Measurements from ENCODE around the gene HRH1. TPM values are rescaled to one million over a fixed set of nuclear protein-coding genes. Genes with fewer than 3 reads are reported as not detected.

HRH1 gene
- total and polyA plus RNA-seq, 2 donors (not counting 1 experiment from before 2014, with no cell fraction given): not detected

GRCh38 chr3:11283139-11283475 lies 128.8 kb downstream of the HRH1 start:
- TF ChIP-seq EZH2 (IDR thresholded peaks at IDR 0.05; ENCODE audit: borderline replicate concordance, insufficient read depth, low read depth, low read length, poor library complexity, severe bottlenecking): no peak
- TF ChIP-seq, protein P1, sequence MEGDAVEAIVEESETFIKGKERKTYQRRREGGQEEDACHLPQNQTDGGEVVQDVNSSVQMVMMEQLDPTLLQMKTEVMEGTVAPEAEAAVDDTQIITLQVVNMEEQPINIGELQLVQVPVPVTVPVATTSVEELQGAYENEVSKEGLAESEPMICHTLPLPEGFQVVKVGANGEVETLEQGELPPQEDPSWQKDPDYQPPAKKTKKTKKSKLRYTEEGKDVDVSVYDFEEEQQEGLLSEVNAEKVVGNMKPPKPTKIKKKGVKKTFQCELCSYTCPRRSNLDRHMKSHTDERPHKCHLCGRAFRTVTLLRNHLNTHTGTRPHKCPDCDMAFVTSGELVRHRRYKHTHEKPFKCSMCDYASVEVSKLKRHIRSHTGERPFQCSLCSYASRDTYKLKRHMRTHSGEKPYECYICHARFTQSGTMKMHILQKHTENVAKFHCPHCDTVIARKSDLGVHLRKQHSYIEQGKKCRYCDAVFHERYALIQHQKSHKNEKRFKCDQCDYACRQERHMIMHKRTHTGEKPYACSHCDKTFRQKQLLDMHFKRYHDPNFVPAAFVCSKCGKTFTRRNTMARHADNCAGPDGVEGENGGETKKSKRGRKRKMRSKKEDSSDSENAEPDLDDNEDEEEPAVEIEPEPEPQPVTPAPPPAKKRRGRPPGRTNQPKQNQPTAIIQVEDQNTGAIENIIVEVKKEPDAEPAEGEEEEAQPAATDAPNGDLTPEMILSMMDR (IDR thresholded peaks at IDR 0.05): no peak
- H3K27ac ChIP-seq (ENCODE audit: low read length in 2 of 2): no peak overlapping the region
- no peaks in the 10 kb centered on the region for H3K27me3 Mint-ChIP-seq
- H3K4me3 ChIP-seq (ENCODE audit: control extremely low read depth in 1 of 5, extremely low read depth in 1 of 5, insufficient read depth in 1 of 5, low read depth in 2 of 5, low read length in 4 of 5): no peak overlapping the region
- H3K27me3 ChIP-seq (replicated peaks in 1 of 4; ENCODE audit: control extremely low read depth in 1 of 4, control insufficient read depth in 3 of 4, insufficient read depth in 4 of 4, low read length in 3 of 4): no peaks in the 10 kb centered on the region
- H3K4me1 Mint-ChIP-seq: peaks cover 17% of the 10 kb centered on the region
- H3K4me2 ChIP-seq (replicated peaks; ENCODE audit: low read depth, low read length, poor library complexity, severe bottlenecking): no peak overlapping the region
- no peak overlapping the region for H3K9ac ChIP-seq (ENCODE audit: low read length)
- no peak overlapping the region for H3K4me3 Mint-ChIP-seq
- H3K79me2 ChIP-seq (ENCODE audit: control insufficient read depth, insufficient read depth, low read length): peaks cover 59% of the 10 kb centered on the region
- H3K9me3 Mint-ChIP-seq (ENCODE audit: insufficient read depth): no peaks in the 10 kb centered on the region
- H3K27ac Mint-ChIP-seq: peak overlapping the region; percentile 46
- H3K36me3 ChIP-seq (replicated peaks in 1 of 2; ENCODE audit: control extremely low read depth in 1 of 2, control insufficient read depth in 1 of 2, extremely low read depth in 1 of 2, insufficient read depth in 2 of 2, low read length in 1 of 2): peaks cover 2 to 24% of the 10 kb centered on the region in 2 experiments
- no peak for DNase-seq
- no peak for ATAC-seq (ENCODE audit: low read depth)
- H3K4me1 ChIP-seq (ENCODE audit: control insufficient read depth in 2 of 2, insufficient read depth in 2 of 2, low read length in 2 of 2): peaks cover 8 to 10% of the 10 kb centered on the region in 2 donors
- CTCF ChIA-PET: interaction anchor here (1.0 to 1.5 kb wide), 2 partner anchors 9 to 11 kb away, joined by 3 to 5 read pairs; partner anchors contain the start of gene ATG7
- intact Hi-C loops (cut with micrococcal nuclease): no loop called here
- H4K20me1 ChIP-seq (ENCODE audit: control insufficient read depth, insufficient read depth, low read length, poor library complexity, severe bottlenecking): no peaks in the 10 kb centered on the region
- POLR2A ChIA-PET: no interaction called here
- H2AFZ ChIP-seq (ENCODE audit: insufficient read depth, low read depth, low read length, poor library complexity, severe bottlenecking): no peak overlapping the region
- H3K9me3 ChIP-seq (ENCODE audit: control extremely low read depth in 1 of 3, control insufficient read depth in 2 of 3, insufficient read depth in 1 of 3, low read length in 2 of 3): no peaks in the 10 kb centered on the region
- WGBS (ENCODE audit: insufficient coverage): 88% methylated on average over 1 of the region's 1 CpG

- no peaks in the 10 kb centered on the region for H3K27me3 ChIP-seq (replicated peaks in 1 of 4; ENCODE audit: control extremely low read depth in 1 of 4, control insufficient read depth in 3 of 4, insufficient read depth in 4 of 4, low read length in 3 of 4)
- no peak overlapping the region for H3K4me3 ChIP-seq (ENCODE audit: control extremely low read depth in 1 of 5, extremely low read depth in 1 of 5, insufficient read depth in 1 of 5, low read depth in 2 of 5, low read length in 4 of 5)
- peaks cover 51% of the 10 kb centered on the region for H3K79me2 ChIP-seq (ENCODE audit: control insufficient read depth, insufficient read depth, low read length)
- ChIA-PET CTCF (interaction anchor here (1.5 kb wide), 1 partner anchor 12 kb away, joined by 5 read pairs; the partner anchor contains the start of gene ATG7), POLR2A (interaction anchor here (0.6 kb wide), 1 partner anchor 10 kb away, joined by 6 read pairs; no protein-coding TSS in a partner anchor)
- no peak overlapping the region for H3K9ac ChIP-seq (ENCODE audit: low read length)
- peaks cover 17 to 19% of the 10 kb centered on the region in 2 donors for H3K4me1 ChIP-seq (ENCODE audit: control insufficient read depth in 2 of 2, insufficient read depth in 2 of 2, low read length in 2 of 2)
- Mint-ChIP-seq H3K27me3 (no peaks in the 10 kb centered on the region), H3K27ac (no peak overlapping the region), H3K9me3 (ENCODE audit: insufficient read depth) (no peaks in the 10 kb centered on the region), H3K4me3 (no peak overlapping the region), H3K4me1 (peaks cover 26% of the 10 kb centered on the region)
- no peaks in the 10 kb centered on the region for H4K20me1 ChIP-seq (ENCODE audit: control insufficient read depth, insufficient read depth, low read length, poor library complexity, severe bottlenecking)
- peaks cover 2 to 18% of the 10 kb centered on the region in 2 experiments for H3K36me3 ChIP-seq (replicated peaks in 1 of 2; ENCODE audit: control extremely low read depth in 1 of 2, control insufficient read depth in 1 of 2, extremely low read depth in 1 of 2, insufficient read depth in 2 of 2, low read length in 1 of 2)
- no peak overlapping the region for H3K4me2 ChIP-seq (replicated peaks; ENCODE audit: low read depth, low read length, poor library complexity, severe bottlenecking)
- ATAC-seq (ENCODE audit: low read depth) (no peak), DNase-seq (no peak)
- intact Hi-C loops (cut with micrococcal nuclease): no loop called here
- no peaks in the 10 kb centered on the region for H3K9me3 ChIP-seq (ENCODE audit: control extremely low read depth in 1 of 3, control insufficient read depth in 2 of 3, insufficient read depth in 1 of 3, low read length in 2 of 3)
- no peak for TF ChIP-seq EZH2 (IDR thresholded peaks at IDR 0.05; ENCODE audit: borderline replicate concordance, insufficient read depth, low read depth, low read length, poor library complexity, severe bottlenecking)
- TF ChIP-seq, protein P1 (IDR thresholded peaks at IDR 0.05): no peak
- H3K27ac ChIP-seq (ENCODE audit: low read length in 2 of 2): no peak overlapping the region
- WGBS (ENCODE audit: insufficient coverage): no CpG with 5 or more reads among the region's 1 CpG
- no peak overlapping the region for H2AFZ ChIP-seq (ENCODE audit: insufficient read depth, low read depth, low read length, poor library complexity, severe bottlenecking)
Measured at GRCh38 chr3:11284011-11284410, 129.7 kb downstream of the HRH1 start.
